GM12892 (cell line): Measurements from ENCODE around the gene GOSR2.
"Not testable (repeated sequence)": the region's sequence is repeated elsewhere in the genome, so short reads cannot be mapped to it uniquely, and the experiment has no call there.

Experiments used
- DNase-seq: peaks from one replicate; pipeline ENCODE4 v3.0.0; 2011; ENCODE audit not compliant: insufficient read length
- FAIRE-seq: peaks from 2 replicates; lab custom pipeline; 2011; peaks lifted over from hg19 to GRCh38; lab: Jason Lieb, UNC
- POLR2A ChIP-seq: IDR thresholded peaks from 2 replicates; pipeline ENCODE4 v1.6.1; 2011; ENCODE audit warnings: low read depth, low read length, control low read depth
- POLR2AphosphoS5 ChIP-seq: IDR thresholded peaks from 2 replicates; pipeline ENCODE4 v1.6.1; 2011; ENCODE audit warnings: low read depth, low read length, control low read depth
- TAF1 ChIP-seq: IDR thresholded peaks from 2 replicates; pipeline ENCODE4 v1.6.1; 2011; ENCODE audit warnings: low read depth, mild to moderate bottlenecking, control low read depth, low read length, borderline replicate concordance

Gene GOSR2

DNA sequence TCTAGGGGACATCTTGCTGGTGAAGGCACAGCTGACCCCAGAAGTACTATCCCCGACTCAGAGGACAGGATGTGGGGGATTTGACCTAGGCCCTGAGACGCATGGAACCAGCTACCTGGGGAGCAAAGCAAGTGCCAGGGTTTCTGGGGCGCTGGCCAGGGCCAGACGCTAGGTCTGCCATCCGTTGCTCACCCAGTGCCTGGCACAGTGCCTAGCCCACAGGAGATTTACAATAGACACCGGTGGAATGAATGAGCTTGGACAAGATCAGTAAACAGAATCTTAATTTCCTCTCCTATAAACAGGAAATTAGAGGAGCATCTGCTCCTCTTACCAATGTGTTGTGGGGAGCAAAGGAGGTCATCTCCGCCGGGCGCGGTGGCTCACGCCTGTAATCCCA, 51.1 kb downstream of the GOSR2 start:
- FAIRE-seq (no peak), DNase-seq (no peak)
- TF ChIP-seq POLR2A = no peak
- no peak for TF ChIP-seq TAF1
- TF ChIP-seq POLR2AphosphoS5 = no peak

DNA sequence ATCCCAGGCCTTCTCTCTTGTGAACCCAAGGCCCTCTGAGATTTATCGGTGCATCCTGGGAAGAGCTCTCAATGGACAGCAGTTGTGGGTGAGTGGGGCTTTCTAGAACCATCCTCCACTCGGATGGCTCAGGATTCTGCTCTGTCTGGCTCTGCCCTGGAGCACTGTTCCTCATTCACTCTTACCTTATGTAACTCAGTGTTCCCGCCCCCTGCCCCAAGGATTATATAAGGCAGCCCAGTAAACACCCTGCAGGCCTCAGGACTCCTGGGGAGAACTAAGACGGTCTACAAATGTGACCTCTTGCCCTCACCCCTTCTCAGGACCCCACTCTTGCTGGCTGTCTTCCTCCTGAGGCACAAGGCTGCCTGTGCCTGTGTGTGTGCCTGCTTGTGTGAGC, 52.3 kb downstream of the GOSR2 start:
- DNase-seq (no peak), FAIRE-seq (no peak)
- TF ChIP-seq TAF1 (no peak), POLR2AphosphoS5 (no peak), POLR2A (no peak)

GRCh38 chr17:46976626-46977270, 53.8 kb downstream of the GOSR2 start:
- FAIRE-seq = no peak
- TF ChIP-seq TAF1 (no peak), POLR2A (no peak), POLR2AphosphoS5 (no peak)
- DNase-seq = no peak

GRCh38 chr17:46977348-46977747, 54.4 kb downstream of the GOSR2 start:
- TF ChIP-seq TAF1 (no peak), POLR2A (no peak), POLR2AphosphoS5 (no peak)
- FAIRE-seq (no peak), DNase-seq (no peak)

DNA sequence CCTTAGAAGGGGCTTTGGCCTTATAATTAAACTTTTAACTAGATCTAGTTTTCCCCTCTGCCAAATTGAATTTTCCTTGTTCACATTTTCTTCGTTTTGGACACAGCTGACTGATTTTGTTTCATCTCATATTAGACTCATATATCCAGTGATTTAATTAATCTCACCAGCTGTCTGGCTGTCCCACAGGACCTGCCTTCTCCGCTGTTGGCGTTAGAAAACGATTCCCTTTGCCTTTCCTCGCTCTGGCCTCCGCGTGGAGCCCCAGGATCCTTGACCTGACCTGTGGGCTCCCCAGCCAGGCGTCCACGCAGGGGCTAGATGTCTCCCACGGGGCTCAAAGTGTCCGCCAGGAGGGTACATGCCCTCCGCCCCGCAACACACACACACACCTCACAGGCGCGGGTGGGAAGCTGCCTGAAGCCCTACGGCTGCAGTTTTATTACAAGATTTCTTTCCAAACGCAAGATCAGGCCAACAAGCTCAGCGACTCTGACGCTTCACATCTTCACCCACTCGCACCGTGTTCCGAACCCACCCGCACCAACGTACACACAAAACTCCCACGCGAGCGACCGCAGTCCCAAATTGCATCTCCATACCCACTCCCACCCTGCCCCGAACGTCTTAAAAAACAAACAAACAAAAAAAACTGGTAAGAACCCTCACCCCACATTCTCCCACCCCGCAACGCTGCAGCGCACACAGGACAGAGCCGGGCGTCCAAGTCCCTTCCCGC, 55.0 kb downstream of the GOSR2 start:
- DNase-seq (no peak), FAIRE-seq (no peak)
- no peak for TF ChIP-seq POLR2A
- TF ChIP-seq POLR2AphosphoS5 = no peak
- no peak for TF ChIP-seq TAF1

GRCh38 chr17:46978489-46979146, 55.7 kb downstream of the GOSR2 start:
- TF ChIP-seq TAF1 (no peak), POLR2A (no peak), POLR2AphosphoS5 (no peak)
- no peak for DNase-seq
- FAIRE-seq = no peak

GRCh38 chr17:46979147-46979863, 56.3 kb downstream of the GOSR2 start, which contains the start of gene RPRML:
Gene RPRML, minus strand, starts transcription at chr17:46979253. Its CDS starts 246 bp downstream, at chr17:46979007.
- no peak for FAIRE-seq
- DNase-seq = no peak
- TF ChIP-seq POLR2AphosphoS5 (no peak), POLR2A (no peak), TAF1 (no peak)

DNA sequence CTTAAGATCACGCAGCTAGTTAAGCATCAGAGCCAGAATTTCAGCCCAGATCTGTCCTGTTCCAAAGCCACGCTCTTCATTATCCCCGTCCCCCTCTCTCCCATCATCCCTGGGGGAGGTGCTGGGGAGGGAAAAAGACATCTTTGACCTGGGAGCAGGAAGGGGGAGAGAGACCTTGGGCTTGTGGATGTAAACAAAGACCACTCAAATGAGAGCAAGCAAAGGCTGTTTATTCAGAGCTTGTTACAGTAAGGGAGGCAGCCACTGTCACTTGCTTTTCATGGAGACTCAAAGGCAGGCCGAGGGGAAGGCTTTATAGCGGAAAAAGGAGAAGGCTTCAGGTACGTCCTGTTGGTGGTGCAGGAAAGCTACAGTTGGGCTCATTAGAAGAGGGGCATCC, 59.6 kb downstream of the GOSR2 start:
- FAIRE-seq = no peak

GRCh38 chr17:46983782-46984181, 60.8 kb downstream of the GOSR2 start:
- FAIRE-seq (no peak), DNase-seq (no peak)
- TF ChIP-seq POLR2AphosphoS5 = no peak

More for the DNA sequence above, 59.6 kb downstream of the GOSR2 start:
- DNase-seq = no peak
- TF ChIP-seq TAF1 = no peak
- no peak for TF ChIP-seq POLR2AphosphoS5
- TF ChIP-seq POLR2A = no peak

DNA sequence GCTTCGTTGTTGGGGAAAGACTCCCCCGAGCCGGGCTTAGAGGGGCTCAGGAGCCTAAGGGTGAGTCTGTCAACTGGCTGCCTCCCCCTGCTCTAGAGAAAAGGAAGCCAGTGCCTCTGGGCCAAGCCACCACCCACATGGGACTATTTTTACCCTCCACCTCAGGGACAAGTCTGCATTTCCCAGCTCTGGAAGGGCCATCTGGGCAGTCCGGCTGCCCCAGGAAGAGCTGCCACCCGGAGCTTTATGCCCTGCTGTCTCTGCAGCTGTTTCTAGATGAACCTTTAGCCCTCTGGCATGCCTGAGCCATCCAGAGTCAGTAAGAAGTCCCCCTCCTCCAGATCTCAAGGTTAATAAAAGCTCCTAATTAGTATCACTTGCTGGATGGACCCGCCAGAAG, 61.4 kb downstream of the GOSR2 start:
- DNase-seq = no peak
- no peak for FAIRE-seq

DNA sequence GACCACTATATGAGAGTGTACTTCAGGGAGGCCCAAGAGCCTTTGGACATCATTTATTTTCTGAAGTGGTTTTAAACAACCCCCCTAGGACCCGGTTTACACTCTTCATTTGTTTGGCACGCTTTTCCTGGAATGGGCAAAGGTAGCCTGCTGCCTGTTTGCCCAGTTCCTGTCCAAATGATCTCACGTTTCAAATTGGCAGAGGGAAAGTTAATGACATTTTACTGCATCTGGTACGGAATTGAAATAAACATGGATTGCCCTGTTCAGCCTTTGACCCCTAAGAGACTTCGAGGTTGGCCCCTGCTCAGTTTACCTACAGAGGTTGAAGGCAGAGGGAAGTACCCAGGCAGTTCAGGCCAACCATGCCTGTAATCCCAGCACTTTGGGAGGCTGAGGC, 61.9 kb downstream of the GOSR2 start:
- FAIRE-seq (no peak), DNase-seq (no peak)
- no peak for TF ChIP-seq POLR2AphosphoS5
- TF ChIP-seq TAF1 = no peak
- no peak for TF ChIP-seq POLR2A

More for the DNA sequence above, 61.4 kb downstream of the GOSR2 start:
- TF ChIP-seq TAF1 = no peak
- no peak for TF ChIP-seq POLR2AphosphoS5
- TF ChIP-seq POLR2A = no peak

DNA sequence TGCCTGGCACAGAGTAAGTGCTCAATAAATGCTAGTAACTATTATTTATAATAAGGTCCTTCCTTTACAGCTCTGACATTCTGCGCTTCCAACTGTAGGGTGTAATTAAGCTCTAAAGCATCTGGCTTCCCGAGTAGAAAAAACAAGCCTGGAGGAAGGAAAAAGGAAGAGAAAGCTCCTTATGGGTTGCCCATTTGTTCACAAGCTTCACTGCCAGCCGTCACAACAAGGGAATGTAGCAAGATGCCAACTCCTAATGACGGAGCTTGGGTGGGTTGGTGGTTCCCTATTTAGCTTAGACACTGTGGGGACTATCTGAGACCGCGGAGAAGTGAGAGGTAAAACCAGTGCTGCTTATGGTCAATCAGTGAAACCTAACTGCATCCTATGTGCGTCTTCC, 63.4 kb downstream of the GOSR2 start:
- TF ChIP-seq POLR2A (no peak), POLR2AphosphoS5 (no peak), TAF1 (no peak)
- FAIRE-seq (no peak), DNase-seq (no peak)

- not testable (repeated sequence) for DNase-seq, FAIRE-seq
Observed at GRCh38 chr17:46987927-46988326, 65.0 kb downstream of the GOSR2 start.
